ENCODE results near the gene PDE4D.

PDE4D gene

GRCh38 chr5:59199868-59200267 is 693.7 kb downstream of the PDE4D start:
- CTCF ChIA-PET: no interaction called here
- no peak for TF ChIP-seq FOXK2 (IDR thresholded peaks at IDR 0.05)
- TF ChIP-seq ELF4 (IDR thresholded peaks at IDR 0.05): no peak
- TF ChIP-seq LEF1 (IDR thresholded peaks at IDR 0.05; ENCODE audit: borderline replicate concordance): no peak
- no peak for TF ChIP-seq HDGF (IDR thresholded peaks at IDR 0.05; ENCODE audit: borderline replicate concordance)
- POLR2A ChIA-PET: no interaction called here
- no peak for DNase-seq (ENCODE audit: extremely low spot score)

GRCh38 chr5:59198832-59199231 is 694.7 kb downstream of the PDE4D start:
- CTCF ChIA-PET: no interaction called here
- TF ChIP-seq L3MBTL2 (conservative IDR thresholded peaks at IDR 0.05): no peak
- no peak for TF ChIP-seq CTBP1 (IDR thresholded peaks at IDR 0.05; ENCODE audit: borderline replicate concordance)
- TF ChIP-seq TARDBP (IDR thresholded peaks at IDR 0.05): no peak
- TF ChIP-seq SP1 (IDR thresholded peaks at IDR 0.05): no peak
- no peak for TF ChIP-seq BHLHE40 (IDR thresholded peaks at IDR 0.05; ENCODE audit: borderline replicate concordance)
- TF ChIP-seq ZNF384 (IDR thresholded peaks at IDR 0.05): no peak
- TF ChIP-seq FOXK2 (IDR thresholded peaks at IDR 0.05): no peak
- no peak for TF ChIP-seq NFRKB (IDR thresholded peaks at IDR 0.05)
- TF ChIP-seq LEF1 (IDR thresholded peaks at IDR 0.05; ENCODE audit: borderline replicate concordance): no peak
- TF ChIP-seq FOXM1 (IDR thresholded peaks at IDR 0.05; ENCODE audit: borderline replicate concordance): no peak
- TF ChIP-seq FOXA1 (IDR thresholded peaks at IDR 0.05): no peak
- TF ChIP-seq HDGF (IDR thresholded peaks at IDR 0.05; ENCODE audit: borderline replicate concordance): no peak
- TF ChIP-seq ELF4 (IDR thresholded peaks at IDR 0.05): no peak
- TF ChIP-seq ARNT (IDR thresholded peaks at IDR 0.05): no peak
- no peak for TF ChIP-seq SUZ12 (IDR thresholded peaks at IDR 0.05)
- TF ChIP-seq, protein P1, sequence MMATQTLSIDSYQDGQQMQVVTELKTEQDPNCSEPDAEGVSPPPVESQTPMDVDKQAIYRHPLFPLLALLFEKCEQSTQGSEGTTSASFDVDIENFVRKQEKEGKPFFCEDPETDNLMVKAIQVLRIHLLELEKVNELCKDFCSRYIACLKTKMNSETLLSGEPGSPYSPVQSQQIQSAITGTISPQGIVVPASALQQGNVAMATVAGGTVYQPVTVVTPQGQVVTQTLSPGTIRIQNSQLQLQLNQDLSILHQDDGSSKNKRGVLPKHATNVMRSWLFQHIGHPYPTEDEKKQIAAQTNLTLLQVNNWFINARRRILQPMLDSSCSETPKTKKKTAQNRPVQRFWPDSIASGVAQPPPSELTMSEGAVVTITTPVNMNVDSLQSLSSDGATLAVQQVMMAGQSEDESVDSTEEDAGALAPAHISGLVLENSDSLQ (IDR thresholded peaks at IDR 0.05): no peak
- POLR2A ChIA-PET: no interaction called here
- DNase-seq (ENCODE audit: extremely low spot score): no peak

DNA sequence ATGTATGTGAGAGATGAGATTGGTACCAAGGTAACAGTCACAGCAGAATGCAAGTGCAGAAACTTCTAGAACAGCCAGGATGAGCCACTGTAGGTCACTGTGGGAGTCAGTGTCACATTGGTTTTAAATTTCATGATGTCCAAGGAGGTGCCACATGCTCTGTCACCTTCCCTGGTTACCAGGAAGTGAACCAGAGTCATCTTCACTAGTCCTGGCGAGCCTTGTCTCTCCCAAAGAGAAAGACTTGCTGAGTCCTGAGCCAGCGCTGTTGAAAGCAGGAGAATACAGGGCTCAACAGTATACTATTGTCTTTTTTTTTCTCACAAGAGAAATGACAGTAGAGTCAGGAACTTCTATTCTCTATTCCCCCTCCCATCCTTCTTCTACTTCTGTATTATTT is 695.2 kb downstream of the PDE4D start:
- POLR2A ChIA-PET: no interaction called here
- DNase-seq (ENCODE audit: extremely low spot score): no peak
- no peak for TF ChIP-seq FOXA1 (IDR thresholded peaks at IDR 0.05)
- TF ChIP-seq, protein P1 (IDR thresholded peaks at IDR 0.05): no peak
- TF ChIP-seq CTBP1 (IDR thresholded peaks at IDR 0.05; ENCODE audit: borderline replicate concordance): no peak
- TF ChIP-seq LEF1 (IDR thresholded peaks at IDR 0.05; ENCODE audit: borderline replicate concordance): no peak
- TF ChIP-seq FOXK2 (IDR thresholded peaks at IDR 0.05): no peak
- no peak for TF ChIP-seq HDGF (IDR thresholded peaks at IDR 0.05; ENCODE audit: borderline replicate concordance)
- TF ChIP-seq SP1 (IDR thresholded peaks at IDR 0.05): no peak
- TF ChIP-seq L3MBTL2 (conservative IDR thresholded peaks at IDR 0.05): no peak
- no peak for TF ChIP-seq ARNT (IDR thresholded peaks at IDR 0.05)
- no peak for TF ChIP-seq FOXM1 (IDR thresholded peaks at IDR 0.05; ENCODE audit: borderline replicate concordance)
- no peak for TF ChIP-seq TARDBP (IDR thresholded peaks at IDR 0.05)
- CTCF ChIA-PET: no interaction called here

DNA sequence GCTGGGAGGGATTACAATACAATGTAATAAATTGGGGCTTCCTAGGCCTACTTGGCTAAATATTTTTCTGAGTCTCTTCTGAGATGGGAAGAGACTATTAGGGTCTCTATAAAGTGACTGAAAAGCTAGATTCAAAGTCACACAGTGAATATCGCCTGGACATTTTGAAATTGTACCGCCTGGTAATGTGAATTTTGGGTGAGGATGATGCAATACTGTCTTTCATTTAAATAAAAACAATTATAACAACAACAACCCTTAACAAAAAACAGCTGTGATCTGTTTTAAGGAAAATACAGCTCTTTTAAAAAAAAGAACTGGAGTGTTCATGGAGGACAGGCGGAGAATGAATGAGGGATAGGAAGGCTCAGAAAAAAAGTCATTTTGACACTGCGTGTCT is 695.6 kb downstream of the PDE4D start:
- DNase-seq (ENCODE audit: extremely low spot score): no peak
- no peak for TF ChIP-seq ZNF384 (IDR thresholded peaks at IDR 0.05)
- no peak for TF ChIP-seq TARDBP (IDR thresholded peaks at IDR 0.05)
- TF ChIP-seq CTBP1 (IDR thresholded peaks at IDR 0.05; ENCODE audit: borderline replicate concordance): no peak
- CTCF ChIA-PET: no interaction called here
- POLR2A ChIA-PET: no interaction called here

- POLR2A ChIA-PET: no interaction called here
- CTCF ChIA-PET: no interaction called here
- TF ChIP-seq ZNF384 (IDR thresholded peaks at IDR 0.05): no peak
- TF ChIP-seq HDGF (IDR thresholded peaks at IDR 0.05; ENCODE audit: borderline replicate concordance): no peak
- TF ChIP-seq FOXA1 (IDR thresholded peaks at IDR 0.05): no peak
- TF ChIP-seq FOXK2 (IDR thresholded peaks at IDR 0.05): no peak
- TF ChIP-seq ELF4 (IDR thresholded peaks at IDR 0.05): no peak
- TF ChIP-seq, protein P1 (IDR thresholded peaks at IDR 0.05): no peak
- no peak for TF ChIP-seq FOXM1 (IDR thresholded peaks at IDR 0.05; ENCODE audit: borderline replicate concordance)
- TF ChIP-seq LEF1 (IDR thresholded peaks at IDR 0.05; ENCODE audit: borderline replicate concordance): no peak
- TF ChIP-seq CTBP1 (IDR thresholded peaks at IDR 0.05; ENCODE audit: borderline replicate concordance): no peak
- no peak for TF ChIP-seq TARDBP (IDR thresholded peaks at IDR 0.05)
- TF ChIP-seq SUZ12 (IDR thresholded peaks at IDR 0.05): no peak
- no peak for TF ChIP-seq BHLHE40 (IDR thresholded peaks at IDR 0.05; ENCODE audit: borderline replicate concordance)
- no peak for TF ChIP-seq L3MBTL2 (conservative IDR thresholded peaks at IDR 0.05)
- no peak for DNase-seq (ENCODE audit: extremely low spot score)
These were observed 699.8 kb downstream of the PDE4D start for GRCh38 chr5:59193616-59194319.

DNA sequence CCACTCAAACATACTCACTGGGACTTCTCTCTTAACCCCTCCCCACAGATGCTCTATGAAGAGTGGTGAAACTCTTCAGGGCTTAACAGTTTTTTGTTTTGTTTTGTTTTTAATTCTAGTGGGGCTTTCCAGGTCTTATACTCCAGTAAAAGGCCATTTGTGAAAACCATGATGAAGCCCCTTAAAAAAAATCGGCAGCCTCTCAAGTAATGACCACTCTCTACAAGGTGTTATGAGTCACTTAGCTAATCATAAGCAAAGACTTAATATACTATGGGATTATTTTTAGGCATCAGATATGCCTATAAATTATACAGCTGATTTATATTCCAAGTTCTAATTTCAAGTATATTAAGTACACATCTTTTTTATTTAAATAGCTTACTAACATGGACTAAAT is 702.8 kb downstream of the PDE4D start:
- ChIA-PET CTCF (interaction anchor here (0.6 kb wide), 1 partner anchor 16 kb away, joined by 3 read pairs; no protein-coding TSS in a partner anchor), POLR2A (no interaction called here)
- DNase-seq (ENCODE audit: extremely low spot score): no peak
- TF ChIP-seq, protein P1 (IDR thresholded peaks at IDR 0.05): no peak
- TF ChIP-seq L3MBTL2 (conservative IDR thresholded peaks at IDR 0.05) (no peak), NFRKB (IDR thresholded peaks at IDR 0.05) (no peak), CTBP1 (IDR thresholded peaks at IDR 0.05; ENCODE audit: borderline replicate concordance) (no peak), TARDBP (IDR thresholded peaks at IDR 0.05) (no peak), HDGF (IDR thresholded peaks at IDR 0.05; ENCODE audit: borderline replicate concordance) (no peak), FOXA1 (IDR thresholded peaks at IDR 0.05) (no peak), FOXK2 (IDR thresholded peaks at IDR 0.05) (no peak)

All from HEK293T (cell line).